A673 (cell line): ENCODE results near the gene HSFX1. TPM values are rescaled to one million over a fixed set of nuclear protein-coding genes. Genes with fewer than 3 reads are reported as not detected.

Experiments used
- BruUV-seq: library from RNA; stranded (reverse); fragments of 400-500 nt; replicated peaks from 2 replicates; lab custom pipeline; 2021; lab: Mats Ljungman, UMichigan
- CTCF ChIA-PET: fragments of 300-600 bp; sonication (Branson Sonifier 250); formaldehyde crosslinking; loops from one replicate; lab custom pipeline; 2022; ENCODE audit warnings: antibody characterized with exemption; lab: Charles Lee
- POLR2A ChIA-PET: fragments of 300-600 bp; sonication (Branson Sonifier 250); formaldehyde crosslinking; loops from one replicate; lab custom pipeline; 2022; ENCODE audit warnings: antibody characterized with exemption; ENCODE audit not compliant: low non-redundant PET; lab: Charles Lee
- DNase-seq: peaks from one replicate; pipeline ENCODE4 v3.0.0-alpha.2; 2015; ENCODE audit warnings: low spot score
- H3K27ac ChIP-seq: fragments of 200-600 bp; sonication (generic); 2 replicates; pipeline ENCODE4 v1.5.1; 2016; ENCODE audit warnings: mixed run types, low read depth, mild to moderate bottlenecking, mixed read lengths, antibody characterized with exemption, low read length; ENCODE audit not compliant: poor library complexity, severe bottlenecking
- H3K27me3 ChIP-seq: fragments of 200-600 bp; sonication (generic); replicated peaks from 2 replicates; pipeline ENCODE4 v1.6.1; 2017; ENCODE audit warnings: mixed run types, low read depth, mild to moderate bottlenecking, mixed read lengths, antibody characterized with exemption, low read length; ENCODE audit not compliant: insufficient read depth, poor library complexity
- H3K36me3 ChIP-seq: fragments of 200-600 bp; sonication (generic); 2 replicates; pipeline ENCODE4 v1.6.1; 2016; ENCODE audit warnings: mixed run types, mild to moderate bottlenecking, mixed read lengths, antibody characterized with exemption, low read length; ENCODE audit not compliant: insufficient read depth, poor library complexity, severe bottlenecking
- H3K4me1 ChIP-seq: fragments of 200-600 bp; sonication (generic); 2 replicates; pipeline ENCODE4 v1.6.1; 2017; ENCODE audit warnings: mixed run types, mild to moderate bottlenecking, mixed read lengths, antibody characterized with exemption, low read length; ENCODE audit not compliant: insufficient read depth, poor library complexity, severe bottlenecking
- H3K4me3 ChIP-seq: fragments of 200-600 bp; sonication (generic); 2 replicates; pipeline ENCODE4 v1.5.1; 2016; ENCODE audit warnings: low read depth, mixed run types, mild to moderate bottlenecking, mixed read lengths, low read length; ENCODE audit not compliant: poor library complexity, severe bottlenecking
- H3K9me3 ChIP-seq: fragments of 200-600 bp; sonication (generic); 2 replicates; pipeline ENCODE4 v1.6.1; 2016; ENCODE audit warnings: mixed run types, low read depth, mild to moderate bottlenecking, mixed read lengths, antibody characterized with exemption, low read length; ENCODE audit not compliant: poor library complexity, severe bottlenecking
- CTCF ChIP-seq: fragments of 300-800, 200-600 bp; sonication (generic); conservative IDR thresholded peaks from 2 replicates; pipeline ENCODE4 v1.5.1; 2017; ENCODE audit warnings: low read depth, mild to moderate bottlenecking, antibody characterized with exemption, low read length, moderate library complexity, mixed read lengths
- EZH2 ChIP-seq: fragments of 200-600 bp; sonication (generic); IDR thresholded peaks from 2 replicates; pipeline ENCODE4 v1.6.1; 2017; ENCODE audit warnings: borderline replicate concordance, low read depth, mild to moderate bottlenecking, mixed read lengths, antibody characterized with exemption, low read length; ENCODE audit not compliant: poor library complexity, severe bottlenecking
- intact Hi-C: fragments of 100-400 bp; cut with micrococcal nuclease; formaldehyde crosslinking; loops from one replicate; pipeline ENCODE4 v1.10.0; 2022; ENCODE audit not compliant: unreplicated experiment
- total RNA-seq: library from RNA; stranded (reverse); gene quantifications from 2 replicates; pipeline ENCODE4 v1.2.3, GENCODE V29; 2021

The HSFX1 gene
- total RNA-seq, 1 experiment from 2014 or later: 1.4 TPM

- TF ChIP-seq EZH2 (no peak), CTCF (no peak)
- intact Hi-C loops: no loop called here
- no peak for DNase-seq
- no peaks in the 10 kb centered on the region for H3K27me3 ChIP-seq
- H3K36me3 ChIP-seq: no peaks in the 10 kb centered on the region
- H3K9me3 ChIP-seq: no peaks in the 10 kb centered on the region
- no peak overlapping the region for H3K27ac ChIP-seq
- H3K4me3 ChIP-seq: no peak overlapping the region
- ChIA-PET POLR2A (no interaction called here), CTCF (no interaction called here)
- no TSS peak for BruUV-seq
- no peaks in the 10 kb centered on the region for H3K4me1 ChIP-seq
Measured at GRCh38 chrX:149804102-149804501, 30.2 kb downstream of the HSFX1 start.

GRCh38 chrX:149807747-149808458 is 34.0 kb downstream of the HSFX1 start:
- TF ChIP-seq EZH2 (no peak), CTCF (no peak)
- no TSS peak for BruUV-seq

GRCh38 chrX:149818652-149819051 is 44.8 kb downstream of the HSFX1 start:
- intact Hi-C loops: no loop called here
- no peak for DNase-seq
- Histone ChIP-seq H3K4me1 (no peaks in the 10 kb centered on the region), H3K27ac (no peak overlapping the region), H3K4me3 (no peak overlapping the region), H3K36me3 (no peaks in the 10 kb centered on the region), H3K27me3 (peaks cover 7% of the 10 kb centered on the region), H3K9me3 (no peaks in the 10 kb centered on the region)
- CTCF ChIA-PET: no interaction called here
- BruUV-seq: no TSS peak
- no peak for TF ChIP-seq CTCF
- TF ChIP-seq EZH2: no peak
- POLR2A ChIA-PET: no interaction called here

More at GRCh38 chrX:149807747-149808458, 34.0 kb downstream of the HSFX1 start:
- Histone ChIP-seq H3K4me1 (no peaks in the 10 kb centered on the region), H3K4me3 (no peak overlapping the region), H3K27ac (no peak overlapping the region), H3K36me3 (no peaks in the 10 kb centered on the region), H3K9me3 (no peaks in the 10 kb centered on the region), H3K27me3 (peaks cover 8% of the 10 kb centered on the region)
- ChIA-PET CTCF (no interaction called here), POLR2A (no interaction called here)
- no peak for DNase-seq
- intact Hi-C loops: no loop called here
